ENCODE results near the gene GALC.
"Not testable (repeated sequence)": the region's sequence is repeated elsewhere in the genome, so short reads cannot be mapped to it uniquely, and the experiment has no call there.

The GALC gene

DNA sequence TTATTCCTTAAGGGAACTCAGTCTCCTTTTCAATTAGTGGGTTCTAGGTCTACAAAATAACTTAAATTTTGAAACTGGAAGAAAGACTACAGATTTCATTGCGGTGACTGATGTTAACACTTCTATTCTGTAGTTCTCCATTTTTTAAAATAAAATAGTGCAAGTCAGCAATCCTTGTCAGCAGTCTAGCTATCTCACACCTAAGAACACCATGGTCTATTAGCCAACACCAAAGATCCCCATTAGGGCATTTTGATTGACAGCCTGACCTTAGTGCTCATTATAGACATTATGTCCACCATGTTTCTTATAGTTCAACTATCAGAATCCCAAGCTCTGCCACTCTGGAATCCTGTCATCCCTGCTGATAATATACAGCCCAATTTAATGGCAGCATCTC is 39.4 kb upstream of the GALC start:
- in situ Hi-C loops (cut with HindIII; ENCODE audit: low sequenced_read_pairs), result no loop called here
- no peak overlapping the region for H3K4me3 ChIP-seq (ENCODE audit: low read depth, low read length)
- no peak for DNase-seq (ENCODE audit: low read depth)
- TF ChIP-seq, protein P1, sequence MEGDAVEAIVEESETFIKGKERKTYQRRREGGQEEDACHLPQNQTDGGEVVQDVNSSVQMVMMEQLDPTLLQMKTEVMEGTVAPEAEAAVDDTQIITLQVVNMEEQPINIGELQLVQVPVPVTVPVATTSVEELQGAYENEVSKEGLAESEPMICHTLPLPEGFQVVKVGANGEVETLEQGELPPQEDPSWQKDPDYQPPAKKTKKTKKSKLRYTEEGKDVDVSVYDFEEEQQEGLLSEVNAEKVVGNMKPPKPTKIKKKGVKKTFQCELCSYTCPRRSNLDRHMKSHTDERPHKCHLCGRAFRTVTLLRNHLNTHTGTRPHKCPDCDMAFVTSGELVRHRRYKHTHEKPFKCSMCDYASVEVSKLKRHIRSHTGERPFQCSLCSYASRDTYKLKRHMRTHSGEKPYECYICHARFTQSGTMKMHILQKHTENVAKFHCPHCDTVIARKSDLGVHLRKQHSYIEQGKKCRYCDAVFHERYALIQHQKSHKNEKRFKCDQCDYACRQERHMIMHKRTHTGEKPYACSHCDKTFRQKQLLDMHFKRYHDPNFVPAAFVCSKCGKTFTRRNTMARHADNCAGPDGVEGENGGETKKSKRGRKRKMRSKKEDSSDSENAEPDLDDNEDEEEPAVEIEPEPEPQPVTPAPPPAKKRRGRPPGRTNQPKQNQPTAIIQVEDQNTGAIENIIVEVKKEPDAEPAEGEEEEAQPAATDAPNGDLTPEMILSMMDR (IDR thresholded peaks at IDR 0.05; ENCODE audit: low read depth, low read length, missing control alignments), result no peak

DNA sequence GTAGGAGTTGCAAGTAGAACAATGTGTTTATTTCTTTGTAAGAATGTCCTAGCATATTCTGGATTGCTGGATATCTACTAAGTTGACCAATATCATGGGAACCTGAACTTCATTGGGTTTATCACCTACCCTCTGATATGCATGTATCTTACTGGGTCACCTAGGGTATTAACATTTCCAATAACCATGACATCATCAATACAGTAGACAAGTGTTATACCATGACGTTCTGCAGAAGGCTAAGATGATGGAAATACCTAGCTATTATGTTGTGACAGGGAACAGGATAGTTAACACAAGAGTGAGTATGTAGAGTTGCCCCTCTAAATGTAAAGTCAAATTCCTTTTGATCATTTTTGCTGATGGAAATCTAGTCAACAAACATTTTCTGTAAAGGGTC is 37.9 kb upstream of the GALC start:
- TF ChIP-seq, protein P1 (IDR thresholded peaks at IDR 0.05; ENCODE audit: low read depth, low read length, missing control alignments), result no peak
- H3K4me3 ChIP-seq (ENCODE audit: low read depth, low read length), result no peak overlapping the region
- no peak for DNase-seq (ENCODE audit: low read depth)
- in situ Hi-C loops (cut with HindIII; ENCODE audit: low sequenced_read_pairs), result no loop called here

DNA sequence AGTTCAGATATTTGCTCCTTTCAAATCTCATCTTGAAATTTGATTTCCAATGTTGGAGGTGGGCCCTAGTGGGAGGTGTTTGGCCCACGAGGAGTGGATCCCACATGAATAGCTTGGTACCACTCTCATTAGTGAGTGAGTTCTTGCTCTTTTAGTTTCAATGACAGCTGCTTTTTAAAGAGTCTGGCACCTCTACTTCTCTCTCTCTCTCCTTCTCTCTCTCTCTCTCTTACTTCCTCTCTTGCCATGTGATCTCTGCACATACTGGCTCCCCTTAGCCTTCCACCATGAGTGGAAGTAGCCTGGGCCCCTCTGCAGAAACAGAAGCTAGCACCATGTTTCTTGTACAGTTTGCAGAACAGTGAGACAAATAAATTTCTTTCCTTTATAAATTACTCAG is 37.1 kb upstream of the GALC start:
- H3K4me3 ChIP-seq (ENCODE audit: low read depth, low read length), result no peak overlapping the region
- in situ Hi-C loops (cut with HindIII; ENCODE audit: low sequenced_read_pairs), result no loop called here
- no peak for DNase-seq (ENCODE audit: low read depth)
- TF ChIP-seq, protein P1 (IDR thresholded peaks at IDR 0.05; ENCODE audit: low read depth, low read length, missing control alignments), result no peak

DNA sequence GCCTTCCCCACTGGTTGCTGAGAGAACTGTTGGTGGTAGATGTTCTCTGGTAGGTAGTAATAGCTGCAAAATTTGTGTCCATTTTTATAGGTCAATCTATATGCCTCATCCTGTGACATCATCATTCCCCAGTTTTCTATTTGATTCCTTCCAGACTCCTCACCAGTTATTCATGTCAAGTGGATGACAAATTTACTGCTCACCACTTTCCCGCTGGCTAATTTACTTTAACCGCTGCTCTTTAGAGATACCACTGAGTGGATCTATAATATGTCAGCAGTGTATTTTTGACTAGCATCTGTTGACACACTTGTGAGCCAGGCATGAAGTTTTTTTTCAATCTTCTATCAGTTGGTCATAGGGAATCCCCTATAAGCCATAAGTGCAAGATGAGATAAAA is 36.5 kb upstream of the GALC start:
- in situ Hi-C loops (cut with HindIII; ENCODE audit: low sequenced_read_pairs), result no loop called here
- TF ChIP-seq, protein P1 (IDR thresholded peaks at IDR 0.05; ENCODE audit: low read depth, low read length, missing control alignments), result no peak
- no peak overlapping the region for H3K4me3 ChIP-seq (ENCODE audit: low read depth, low read length)
- DNase-seq (ENCODE audit: low read depth), result no peak

DNA sequence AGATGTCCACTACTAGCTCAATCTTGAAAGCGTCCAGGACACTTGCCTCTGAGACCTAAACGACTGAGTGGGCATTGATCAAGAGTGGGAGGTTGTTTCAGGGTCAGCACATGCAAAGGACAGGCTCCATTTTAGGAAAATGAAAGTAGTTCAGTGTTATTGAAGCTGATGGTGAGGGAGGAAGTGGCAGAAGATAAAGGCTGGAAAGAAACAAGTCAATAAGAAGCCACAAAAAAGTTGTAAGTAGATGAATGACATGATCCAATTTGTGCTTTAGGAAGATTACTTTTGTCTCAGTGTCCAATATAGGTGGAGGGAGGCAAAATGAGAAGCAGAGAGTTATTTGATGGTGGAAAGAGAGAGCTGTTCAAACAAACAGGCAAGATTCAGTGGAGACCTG is 33.9 kb upstream of the GALC start:
- TF ChIP-seq, protein P1 (IDR thresholded peaks at IDR 0.05; ENCODE audit: low read depth, low read length, missing control alignments), result no peak
- in situ Hi-C loops (cut with HindIII; ENCODE audit: low sequenced_read_pairs), result no loop called here
- H3K4me3 ChIP-seq (ENCODE audit: low read depth, low read length), result no peak overlapping the region
- no peak for DNase-seq (ENCODE audit: low read depth)

DNA sequence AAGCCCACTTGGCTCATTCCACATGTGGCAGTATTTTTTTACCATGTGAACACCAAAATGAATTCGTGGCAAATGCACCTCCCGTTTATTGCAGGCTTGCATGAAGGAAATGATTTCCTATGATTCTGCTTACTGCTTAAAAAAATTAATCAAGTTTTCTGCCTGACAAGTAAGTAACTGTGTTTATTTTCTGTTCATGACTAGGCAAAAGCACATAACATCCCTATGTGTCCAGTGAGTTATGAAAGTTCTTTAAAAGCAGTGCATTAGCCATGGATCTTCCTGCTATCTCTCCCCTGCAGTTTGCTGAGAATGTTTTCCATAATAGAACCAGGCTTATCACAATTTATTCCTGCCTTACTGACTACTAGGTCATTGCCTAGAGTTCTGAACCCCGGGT is 32.3 kb upstream of the GALC start:
- no peak for DNase-seq (ENCODE audit: low read depth)
- in situ Hi-C loops (cut with HindIII; ENCODE audit: low sequenced_read_pairs), result no loop called here
- no peak overlapping the region for H3K4me3 ChIP-seq (ENCODE audit: low read depth, low read length)
- TF ChIP-seq, protein P1 (IDR thresholded peaks at IDR 0.05; ENCODE audit: low read depth, low read length, missing control alignments), result no peak

DNA sequence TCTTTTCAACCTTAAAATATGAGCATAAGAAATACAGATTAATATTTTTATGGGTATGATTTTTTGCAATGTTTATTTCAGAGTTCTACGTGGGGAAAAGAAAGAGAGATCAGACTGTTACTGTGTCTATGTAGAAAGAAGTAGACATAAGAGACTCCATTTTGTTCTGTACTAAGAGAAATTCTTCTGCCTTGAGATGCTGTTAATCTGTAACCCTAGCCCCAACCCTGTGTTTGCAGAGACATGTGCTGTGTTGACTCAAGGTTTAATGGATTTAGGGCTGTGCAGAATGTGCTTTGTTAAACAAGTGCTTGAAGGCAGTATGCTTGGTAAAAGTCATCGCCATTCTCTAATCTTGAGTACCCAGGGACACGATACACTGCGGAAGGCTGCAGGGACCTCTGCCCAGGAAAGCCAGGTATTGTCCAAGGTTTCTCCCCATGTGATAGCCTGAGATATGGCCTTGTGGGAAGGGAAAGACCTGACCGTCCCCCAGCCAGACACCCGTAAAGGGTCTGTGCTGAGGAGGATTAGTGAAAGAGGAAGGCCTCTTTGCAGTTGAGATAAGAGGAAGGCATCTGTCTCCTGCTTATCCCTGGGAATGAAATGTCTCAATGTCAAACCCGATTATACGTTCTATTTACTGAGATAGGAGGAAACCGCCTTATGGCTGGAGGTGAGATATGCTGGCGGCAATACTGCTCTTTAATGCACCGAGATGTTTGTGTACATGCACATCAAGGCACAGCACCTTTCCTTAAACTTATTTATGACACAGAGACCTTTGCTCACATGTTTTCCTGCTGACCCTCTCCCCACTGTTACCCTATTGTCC is 31.5 kb upstream of the GALC start:
- in situ Hi-C loops (cut with HindIII; ENCODE audit: low sequenced_read_pairs); DNase-seq (ENCODE audit: low read depth); H3K4me3 ChIP-seq (ENCODE audit: low read depth, low read length): not testable (repeated sequence)

Data from astrocyte of the cerebellum (primary cell).